ENCODE data around the gene NFIX.
A peak's percentile ranks its signal among the peaks of the same experiment; 100 is the strongest.
"Not testable (repeated sequence)": the region's sequence is repeated elsewhere in the genome, so short reads cannot be mapped to it uniquely, and the experiment has no call there.

NFIX gene

DNA sequence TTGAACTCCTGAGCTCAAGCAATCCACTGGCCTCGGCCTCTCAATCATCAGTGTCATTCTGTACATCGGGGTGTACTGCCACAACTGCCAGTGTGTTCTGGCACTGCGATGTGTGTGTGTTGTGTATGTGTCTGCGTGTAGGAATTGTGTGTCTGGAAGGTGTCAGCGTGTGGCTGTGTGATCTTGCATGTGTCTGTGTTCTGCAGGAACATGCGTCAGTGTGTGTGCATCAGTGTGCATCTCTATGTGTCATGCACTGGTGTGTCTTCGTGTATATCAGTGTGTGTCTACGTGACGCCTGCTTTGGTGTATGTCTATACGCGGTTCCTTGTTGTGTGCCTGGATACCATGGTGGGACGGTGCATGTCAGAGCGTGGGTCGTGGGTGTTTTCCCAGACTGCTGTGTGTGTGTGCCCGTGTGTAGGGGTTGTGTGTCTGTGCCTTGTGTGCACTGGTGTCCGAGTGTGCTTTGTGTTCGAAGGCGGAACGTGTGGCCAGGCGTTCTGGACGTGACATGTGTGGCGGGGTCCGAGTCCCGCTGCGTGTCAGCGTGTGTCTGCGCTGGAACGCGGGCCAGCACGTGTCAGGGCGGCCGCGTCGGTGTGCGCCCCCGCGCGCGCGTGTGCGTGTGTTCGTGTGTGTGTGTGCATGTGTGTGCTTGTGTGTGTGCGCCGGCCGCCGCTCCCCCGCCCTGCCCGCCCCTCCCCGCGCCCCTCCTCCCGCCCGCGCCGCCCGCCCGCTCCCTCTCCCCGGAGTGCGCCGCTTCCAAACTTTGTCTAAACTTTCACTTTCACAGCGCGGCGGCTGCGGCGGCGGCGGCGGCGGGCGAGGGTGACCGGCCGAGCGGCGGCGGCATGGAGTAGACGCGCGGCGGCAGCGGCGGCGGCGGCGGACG lies at the start of gene NFIX:
Gene NFIX (plus strand): TSS at position 775 of the 895 bp plus-strand sequence. CDS start 363 bp downstream, outside the sequence.
- peak within 1 kb of the TSS; percentile 45 to 97 (median 87) for H3K27ac ChIP-seq
- peak within 1 kb of the TSS; percentile 53 to 75 (median 68) for H3K4me3 ChIP-seq

GRCh38 chr19:12945479-12946091 lies 49.7 kb upstream of the NFIX start, which contains the start of gene RAD23A:
RAD23A (plus strand) TSS chr19:12945862; CDS start chr19:12945949, 87 bp downstream.
- Histone ChIP-seq H3K27ac (peak within 1 kb of the TSS; percentile 85 to 99 (median 96)), H3K4me3 (peak within 1 kb of the TSS; percentile 80 to 98 (median 86))

- peak overlapping the region; percentile 80 to 98 (median 86) for H3K4me3 ChIP-seq
- H3K27ac ChIP-seq, result peak overlapping the region; percentile 85 to 99 (median 96)
These were observed 49.1 kb upstream of the NFIX start for GRCh38 chr19:12946092-12946721.

GRCh38 chr19:12946731-12947496 lies 48.4 kb upstream of the NFIX start:
- peak overlapping the region in 16 of 21 experiments; percentile 90 to 99 (median 96) for H3K27ac ChIP-seq

DNA sequence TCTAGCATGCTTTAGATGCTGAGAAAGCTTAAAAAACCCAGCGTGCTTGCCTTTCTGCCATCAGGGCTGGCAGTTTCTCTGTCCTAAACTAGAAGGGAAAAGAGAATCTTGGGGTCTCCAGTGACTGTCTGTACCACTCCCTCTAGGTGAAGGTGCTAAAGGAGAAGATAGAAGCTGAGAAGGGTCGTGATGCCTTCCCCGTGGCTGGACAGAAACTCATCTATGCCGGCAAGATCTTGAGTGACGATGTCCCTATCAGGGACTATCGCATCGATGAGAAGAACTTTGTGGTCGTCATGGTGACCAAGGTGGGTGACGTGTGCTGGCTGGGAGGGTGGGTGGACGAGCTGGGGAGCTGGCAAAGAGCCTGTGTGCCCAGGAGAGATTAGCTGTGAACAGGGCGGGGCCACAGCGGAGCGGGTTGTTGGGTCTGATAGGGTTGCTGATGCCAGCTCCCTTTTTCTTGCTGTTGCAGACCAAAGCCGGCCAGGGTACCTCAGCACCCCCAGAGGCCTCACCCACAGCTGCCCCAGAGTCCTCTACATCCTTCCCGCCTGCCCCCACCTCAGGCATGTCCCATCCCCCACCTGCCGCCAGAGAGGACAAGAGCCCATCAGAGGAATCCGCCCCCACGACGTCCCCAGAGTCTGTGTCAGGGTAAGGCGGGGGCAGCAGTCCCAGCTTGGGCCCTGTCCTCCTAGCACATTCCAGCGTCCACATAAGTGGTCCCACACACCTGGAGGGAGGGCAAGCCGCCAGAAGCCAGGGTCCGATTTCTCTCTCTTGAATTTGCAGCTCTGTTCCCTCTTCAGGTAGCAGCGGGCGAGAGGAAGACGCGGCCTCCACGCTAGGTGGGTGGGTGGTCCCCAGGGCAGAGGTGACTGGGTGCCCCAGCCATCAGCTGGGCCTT lies 47.3 kb upstream of the NFIX start:
- Histone ChIP-seq H3K27ac (peak overlapping the region in 4 of 21 experiments; percentile 5 to 37 (median 33)), H3K4me3 (no peak overlapping the region)

More at GRCh38 chr19:12946731-12947496, 48.4 kb upstream of the NFIX start:
- H3K4me3 ChIP-seq, result peak overlapping the region; percentile 80 to 98 (median 86)

- H3K4me3 ChIP-seq, result no peak overlapping the region
- H3K27ac ChIP-seq, result peak overlapping the region in 4 of 21 experiments; percentile 4 to 39 (median 18)
These were observed 46.5 kb upstream of the NFIX start for GRCh38 chr19:12948612-12949362.

- Histone ChIP-seq H3K4me3 (no peak overlapping the region), H3K27ac (peak overlapping the region in 2 of 21 experiments; percentile 4 to 39)
These were observed 45.7 kb upstream of the NFIX start for GRCh38 chr19:12949363-12950283.

DNA sequence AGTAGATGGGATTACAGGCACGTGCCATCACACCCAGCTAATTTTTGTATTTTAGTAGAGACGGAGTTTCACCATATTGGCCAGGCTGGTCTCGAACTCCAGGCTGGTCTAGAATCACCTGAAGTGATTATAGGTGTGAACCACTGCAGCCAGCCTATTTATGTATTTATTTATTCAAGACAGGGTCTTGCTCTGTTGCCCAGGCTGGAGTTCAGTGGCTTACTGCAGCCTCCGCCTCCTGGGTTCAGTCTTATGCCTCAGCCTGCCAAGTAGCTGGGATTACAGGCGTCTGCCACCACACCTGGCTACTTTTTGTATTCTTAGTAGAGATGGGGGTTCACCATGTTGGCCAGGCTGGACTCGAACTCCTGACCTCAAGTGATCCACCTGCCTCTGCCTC lies 43.2 kb upstream of the NFIX start:
- H3K27ac ChIP-seq, result peak overlapping the region in 13 of 21 experiments; percentile 28 to 95 (median 56)
- not testable (repeated sequence) for H3K4me3 ChIP-seq

GRCh38 chr19:12952488-12953137 lies 42.7 kb upstream of the NFIX start:
- no peak overlapping the region for H3K4me3 ChIP-seq
- peak overlapping the region in 15 of 21 experiments; percentile 30 to 95 (median 56) for H3K27ac ChIP-seq

DNA sequence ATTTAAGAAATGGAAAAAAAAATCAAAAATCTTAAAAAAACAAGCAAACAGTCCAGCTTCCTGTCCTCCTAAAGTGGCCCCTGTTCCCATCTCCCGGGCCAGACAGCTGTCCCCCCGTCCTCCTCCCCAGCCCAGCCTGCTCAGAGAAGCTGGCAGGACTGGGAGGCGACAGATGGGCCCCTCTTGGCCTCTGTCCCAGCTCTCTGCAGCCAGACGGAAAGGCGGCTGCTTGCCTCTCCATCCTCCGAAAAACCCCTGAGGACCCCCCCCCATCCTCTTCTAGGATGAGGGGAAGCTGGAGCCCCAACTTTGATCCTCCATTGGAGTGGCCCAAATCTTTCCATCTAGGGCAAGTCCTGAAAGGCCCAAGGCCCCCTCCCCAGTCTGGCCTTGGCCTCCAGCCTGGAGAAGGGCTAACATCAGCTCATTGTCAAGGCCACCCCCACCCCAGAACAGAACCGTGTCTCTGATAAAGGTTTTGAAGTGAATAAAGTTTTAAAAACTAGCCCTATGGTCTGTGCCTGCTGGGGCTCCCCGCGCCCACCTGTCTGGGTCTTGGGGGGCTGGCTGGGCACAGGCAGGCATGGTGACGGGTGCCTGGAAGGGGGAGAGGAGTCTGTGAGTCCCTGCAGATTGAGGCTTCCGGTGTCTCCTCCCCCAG lies 42.0 kb upstream of the NFIX start:
- no peak overlapping the region for H3K4me3 ChIP-seq
- peak overlapping the region in 16 of 21 experiments; percentile 28 to 95 (median 52) for H3K27ac ChIP-seq

DNA sequence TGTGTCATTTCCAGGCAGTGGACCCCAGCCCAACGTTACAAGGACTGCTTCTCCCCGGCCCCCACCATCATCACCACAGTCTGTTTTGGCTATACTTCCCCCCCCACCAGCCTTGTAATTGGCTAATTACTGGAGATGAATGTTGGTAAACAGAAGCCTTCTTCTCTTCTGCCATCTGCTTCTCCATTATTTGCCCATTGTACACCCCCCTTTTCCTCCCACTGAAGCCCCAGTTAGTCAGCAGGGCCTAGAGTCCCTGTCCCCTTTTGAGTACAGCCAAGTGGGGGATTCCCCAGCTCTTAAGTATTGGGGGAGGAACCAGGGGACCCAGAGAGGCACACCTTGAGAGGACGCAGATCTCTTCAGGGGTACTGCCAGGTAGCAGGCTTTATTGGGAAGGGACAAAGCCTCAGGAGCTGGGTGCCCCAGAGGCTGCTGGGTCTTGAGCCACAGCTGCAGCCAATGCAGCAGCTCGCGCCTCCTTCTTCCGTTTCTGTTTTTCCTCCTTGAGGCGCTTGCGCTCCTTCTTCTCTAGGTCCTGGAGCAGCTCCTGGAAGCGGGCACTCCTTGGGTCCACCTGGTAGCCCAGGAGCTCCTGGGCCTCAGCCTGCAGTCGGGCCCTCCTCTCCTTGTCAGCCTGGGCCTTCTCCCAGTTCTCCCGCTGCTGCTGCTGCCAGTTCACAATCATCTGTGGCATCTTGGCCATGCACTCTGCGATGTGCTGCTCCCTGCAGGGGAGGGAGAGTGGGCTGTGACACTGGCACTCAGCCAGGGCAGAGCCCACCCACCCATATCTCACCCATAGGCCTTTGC lies 41.3 kb upstream of the NFIX start:
- Histone ChIP-seq H3K27ac (peak overlapping the region in 14 of 21 experiments; percentile 33 to 95 (median 63)), H3K4me3 (no peak overlapping the region)

DNA sequence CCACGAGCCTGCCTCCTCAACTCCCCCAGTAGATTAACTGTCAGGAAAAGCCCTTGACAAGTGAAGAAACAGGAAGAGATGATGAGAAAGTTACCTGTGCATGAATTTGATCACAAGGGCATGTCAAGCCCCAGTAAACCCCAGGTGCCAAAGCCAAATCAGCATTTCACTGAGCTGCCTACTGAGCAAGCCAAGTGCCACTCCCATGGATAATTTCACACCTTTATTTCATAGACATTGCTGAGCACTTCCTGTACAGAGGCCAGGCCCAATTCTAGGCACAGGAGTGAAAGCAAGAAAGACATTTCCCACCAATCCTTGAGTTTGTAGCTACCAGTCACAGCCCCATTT lies 40.7 kb upstream of the NFIX start:
- Histone ChIP-seq H3K27ac (peak overlapping the region in 11 of 21 experiments; percentile 41 to 95 (median 65)), H3K4me3 (no peak overlapping the region)

DNA sequence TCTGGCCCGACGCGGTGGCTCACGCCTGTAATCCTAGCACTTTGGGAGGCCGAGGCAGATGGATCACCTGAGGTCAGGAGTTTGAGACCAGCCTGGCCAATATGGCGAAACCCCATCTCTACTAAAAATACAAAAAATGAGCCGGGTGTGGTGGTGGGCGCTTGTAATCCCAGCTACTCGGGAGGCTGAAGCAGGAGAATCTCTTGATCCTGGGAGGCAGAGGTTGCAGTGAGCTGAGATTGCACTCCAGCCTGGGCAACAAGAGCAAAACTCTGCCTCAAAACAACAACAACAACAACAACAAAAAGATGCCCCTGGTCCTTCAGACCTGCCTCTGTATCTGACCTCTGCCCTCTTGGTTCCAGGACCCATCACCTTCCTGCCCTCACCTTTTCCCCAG lies 39.7 kb upstream of the NFIX start:
- peak overlapping the region in 2 of 7 experiments; percentile 55 to 77 for H3K4me3 ChIP-seq
- H3K27ac ChIP-seq, result peak overlapping the region in 9 of 21 experiments; percentile 17 to 96 (median 94)

- H3K4me3 ChIP-seq, result peak overlapping the region; percentile 55 to 100 (median 83)
- H3K27ac ChIP-seq, result peak overlapping the region in 16 of 21 experiments; percentile 17 to 96 (median 93)
These were observed 39.3 kb upstream of the NFIX start for GRCh38 chr19:12955996-12956395.
